HG02981 (cell line): ENCODE measurements around the gene HSD17B2.
"Not testable (repeated sequence)": the region's sequence is repeated elsewhere in the genome, so short reads cannot be mapped to it uniquely, and the experiment has no call there.

Source experiments
- ATAC-seq: cut with Tn5 transposase; IDR thresholded peaks from one replicate; pipeline ENCODE4 v1.9.1; 2021; ENCODE audit warnings: mild to moderate bottlenecking, moderate library complexity; ENCODE audit not compliant: unreplicated experiment

Gene HSD17B2

GRCh38 chr16:82074019-82074558 is 39.0 kb downstream of the HSD17B2 start:
- no peak for ATAC-seq

GRCh38 chr16:82078125-82078524 is 43.1 kb downstream of the HSD17B2 start:
- no peak for ATAC-seq

GRCh38 chr16:82079892-82080291 is 44.8 kb downstream of the HSD17B2 start:
- no peak for ATAC-seq

GRCh38 chr16:82081264-82081663 is 46.2 kb downstream of the HSD17B2 start:
- no peak for ATAC-seq

- ATAC-seq, result no peak
Measured at GRCh38 chr16:82082097-82082496, 47.0 kb downstream of the HSD17B2 start.

GRCh38 chr16:82082543-82083244 is 47.6 kb downstream of the HSD17B2 start:
- ATAC-seq, result no peak

GRCh38 chr16:82083710-82084353 is 48.8 kb downstream of the HSD17B2 start:
- no peak for ATAC-seq

GRCh38 chr16:82085011-82085779 is 50.1 kb downstream of the HSD17B2 start:
- no peak for ATAC-seq

- no peak for ATAC-seq
Measured at GRCh38 chr16:82088483-82088882, 53.4 kb downstream of the HSD17B2 start.

GRCh38 chr16:82091241-82091640 is 56.2 kb downstream of the HSD17B2 start:
- ATAC-seq, result no peak

GRCh38 chr16:82092711-82093110 is 57.7 kb downstream of the HSD17B2 start:
- no peak for ATAC-seq

- no peak for ATAC-seq
Measured at GRCh38 chr16:82093666-82094300, 58.7 kb downstream of the HSD17B2 start.

- no peak for ATAC-seq
Measured at GRCh38 chr16:82094942-82095540, 60.0 kb downstream of the HSD17B2 start.

- no peak for ATAC-seq
Measured at GRCh38 chr16:82096641-82097040, 61.6 kb downstream of the HSD17B2 start.

GRCh38 chr16:82105107-82105506 is 70.1 kb downstream of the HSD17B2 start:
- no peak for ATAC-seq

GRCh38 chr16:82108100-82108499 is 73.0 kb downstream of the HSD17B2 start:
- no peak for ATAC-seq

- no peak for ATAC-seq
Measured at GRCh38 chr16:82108774-82109173, 73.7 kb downstream of the HSD17B2 start.

GRCh38 chr16:82109266-82109665 is 74.2 kb downstream of the HSD17B2 start:
- not testable (repeated sequence) for ATAC-seq

- no peak for ATAC-seq
Measured at GRCh38 chr16:82111944-82112343, 76.9 kb downstream of the HSD17B2 start.

GRCh38 chr16:82113741-82114140 is 78.7 kb downstream of the HSD17B2 start:
- ATAC-seq, result no peak

GRCh38 chr16:82116535-82116934 is 81.5 kb downstream of the HSD17B2 start:
- ATAC-seq, result no peak
